SK-N-SH treated with all-trans-retinoic acid at 6 μM for 48 hours (cell line): ENCODE data around the gene BBS5.

Experiments
- ATAC-seq: fragments of 200-7000 bp; cut with Tn5 transposase; 3 replicates; pipeline ENCODE4 v1.9.1; 2020; ENCODE audit warnings: mild to moderate bottlenecking, moderate library complexity
- BACH2 ChIP-seq: fragments of 250-450 bp; sonication (Bioruptor Pico); IDR thresholded peaks from 2 replicates; pipeline ENCODE4 v1.9.0; 2021; ENCODE audit warnings: mild to moderate bottlenecking, borderline replicate concordance
- CSDC2 ChIP-seq: fragments of 250-450 bp; sonication (Bioruptor Pico); IDR thresholded peaks from 2 replicates; pipeline ENCODE4 v1.5.0; 2020; ENCODE audit warnings: mild to moderate bottlenecking, moderate library complexity
- ESRRG ChIP-seq: fragments of 250-450 bp; sonication (Bioruptor Pico); IDR thresholded peaks from 2 replicates; pipeline ENCODE4 v1.6.1; 2021; ENCODE audit warnings: mild to moderate bottlenecking
- GLIS3 ChIP-seq: fragments of 250-450 bp; sonication (Bioruptor Pico); IDR thresholded peaks from 2 replicates; pipeline ENCODE4 v1.5.0; 2020; ENCODE audit warnings: mild to moderate bottlenecking, moderate library complexity
- ISL1 ChIP-seq: fragments of 250-450 bp; sonication (Bioruptor Pico); IDR thresholded peaks from 2 replicates; pipeline ENCODE4 v2.1.2; 2022; ENCODE audit warnings: mild to moderate bottlenecking, moderate library complexity
- OSR1 ChIP-seq: fragments of 250-450 bp; sonication (Bioruptor Pico); IDR thresholded peaks from 2 replicates; pipeline ENCODE4 v1.8.0; 2022; ENCODE audit warnings: moderate library complexity, mild to moderate bottlenecking, inconsistent platforms
- PATZ1 ChIP-seq: fragments of 250-450 bp; sonication (Bioruptor Pico); IDR thresholded peaks from 2 replicates; pipeline ENCODE4 v1.8.0; 2020; ENCODE audit warnings: mild to moderate bottlenecking, moderate library complexity, borderline replicate concordance
- POU6F1 ChIP-seq: fragments of 250-450 bp; sonication (Bioruptor Pico); IDR thresholded peaks from 2 replicates; pipeline ENCODE4 v1.8.0; 2021; ENCODE audit warnings: low read depth, mild to moderate bottlenecking, moderate library complexity, borderline replicate concordance
- PPARA ChIP-seq: fragments of 250-450 bp; sonication (Bioruptor Pico); IDR thresholded peaks from 2 replicates; pipeline ENCODE4 v1.5.0; 2020; ENCODE audit warnings: mild to moderate bottlenecking, borderline replicate concordance
- SNAI2 ChIP-seq: fragments of 250-450 bp; sonication (Bioruptor Pico); IDR thresholded peaks from 2 replicates; pipeline ENCODE4 v1.5.0; 2020; ENCODE audit warnings: mild to moderate bottlenecking, moderate library complexity
- TCF4 ChIP-seq: fragments of 250-450 bp; sonication (Bioruptor Pico); IDR thresholded peaks from 2 replicates; pipeline ENCODE4 v1.8.0; 2021; ENCODE audit warnings: mild to moderate bottlenecking, moderate library complexity, borderline replicate concordance
- TOX ChIP-seq: fragments of 250-450 bp; sonication (Bioruptor Pico); IDR thresholded peaks from 2 replicates; pipeline ENCODE4 v1.8.0; 2021; ENCODE audit warnings: mild to moderate bottlenecking, moderate library complexity, borderline replicate concordance
- ZC3H10 ChIP-seq: fragments of 250-450 bp; sonication (Bioruptor Pico); IDR thresholded peaks from 2 replicates; pipeline ENCODE4 v1.5.1; 2021; ENCODE audit warnings: mild to moderate bottlenecking, moderate library complexity
- ZFP3 ChIP-seq: fragments of 250-450 bp; sonication (Bioruptor Pico); IDR thresholded peaks from 2 replicates; pipeline ENCODE4 v1.5.0; 2020; ENCODE audit warnings: mild to moderate bottlenecking, moderate library complexity
- ZFP30 ChIP-seq: fragments of 450-650 bp; formaldehyde crosslinking; IDR thresholded peaks from 2 replicates; pipeline ENCODE4 v1.5.0; 2022; ENCODE audit warnings: mild to moderate bottlenecking, moderate library complexity
- ZNF565 ChIP-seq: fragments of 450-650 bp; formaldehyde crosslinking; conservative IDR thresholded peaks from 2 replicates; pipeline ENCODE4 v1.5.0; 2020; ENCODE audit warnings: low read depth, mild to moderate bottlenecking, moderate library complexity
- ZNF70 ChIP-seq: fragments of 450-650 bp; formaldehyde crosslinking; IDR thresholded peaks from 2 replicates; pipeline ENCODE4 v1.5.0; 2020; ENCODE audit warnings: mild to moderate bottlenecking, moderate library complexity
- ZNF8 ChIP-seq: fragments of 450-650 bp; formaldehyde crosslinking; IDR thresholded peaks from 2 replicates; pipeline ENCODE4 v1.5.0; 2020; ENCODE audit warnings: mild to moderate bottlenecking, moderate library complexity
- TF ChIP-seq, protein P1 (sequence below): fragments of 250-450 bp; sonication (Bioruptor Pico); IDR thresholded peaks from 2 replicates; pipeline ENCODE4 v1.5.1; 2021; ENCODE audit warnings: mild to moderate bottlenecking, moderate library complexity
- TF ChIP-seq, protein P2 (sequence below): fragments of 250-450 bp; sonication (Bioruptor Pico); IDR thresholded peaks from 2 replicates; pipeline ENCODE4 v1.5.1; 2020; ENCODE audit warnings: low read depth, mild to moderate bottlenecking, moderate library complexity
- TF ChIP-seq, protein P3 (sequence below): fragments of 250-450 bp; sonication (Bioruptor Pico); IDR thresholded peaks from 2 replicates; pipeline ENCODE4 v1.5.0; 2020; ENCODE audit warnings: mild to moderate bottlenecking, moderate library complexity

BBS5 gene

GRCh38 chr2:169485650-169486138, 6.4 kb downstream of the BBS5 start (continued):
- TF ChIP-seq PATZ1 (CRISPR knock-in tag) (no peak), ESRRG (CRISPR knock-in tag) (no peak), ZFP3 (CRISPR knock-in tag) (no peak), ZC3H10 (CRISPR knock-in tag) (no peak), ZNF565 (CRISPR knock-in tag) (no peak), ISL1 (CRISPR knock-in tag) (no peak)
- TF ChIP-seq, protein P1, sequence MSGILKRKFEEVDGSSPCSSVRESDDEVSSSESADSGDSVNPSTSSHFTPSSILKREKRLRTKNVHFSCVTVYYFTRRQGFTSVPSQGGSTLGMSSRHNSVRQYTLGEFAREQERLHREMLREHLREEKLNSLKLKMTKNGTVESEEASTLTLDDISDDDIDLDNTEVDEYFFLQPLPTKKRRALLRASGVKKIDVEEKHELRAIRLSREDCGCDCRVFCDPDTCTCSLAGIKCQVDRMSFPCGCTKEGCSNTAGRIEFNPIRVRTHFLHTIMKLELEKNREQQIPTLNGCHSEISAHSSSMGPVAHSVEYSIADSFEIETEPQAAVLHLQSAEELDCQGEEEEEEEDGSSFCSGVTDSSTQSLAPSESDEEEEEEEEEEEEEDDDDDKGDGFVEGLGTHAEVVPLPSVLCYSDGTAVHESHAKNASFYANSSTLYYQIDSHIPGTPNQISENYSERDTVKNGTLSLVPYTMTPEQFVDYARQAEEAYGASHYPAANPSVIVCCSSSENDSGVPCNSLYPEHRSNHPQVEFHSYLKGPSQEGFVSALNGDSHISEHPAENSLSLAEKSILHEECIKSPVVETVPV (CRISPR knock-in tag), result no peak

DNA sequence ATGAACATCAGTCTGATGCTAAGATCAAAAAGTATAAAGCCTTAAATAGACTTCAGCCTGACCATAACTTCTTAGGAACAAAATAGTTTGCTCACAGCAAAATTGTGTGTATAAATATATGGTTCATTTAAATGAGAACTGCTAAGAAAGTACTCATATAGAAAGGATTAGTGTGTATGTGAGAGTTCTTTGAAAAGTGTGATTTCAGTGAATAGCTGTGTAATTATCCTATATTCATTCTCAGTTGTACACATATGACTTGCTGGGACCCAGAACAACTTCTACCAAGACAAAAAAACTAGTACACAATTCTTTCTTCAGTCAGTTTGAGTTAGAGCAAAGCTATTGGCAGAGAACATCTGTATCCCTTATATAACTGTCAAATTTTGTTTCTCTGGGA, 7.2 kb downstream of the BBS5 start:
- no peak for ATAC-seq

More for the DNA sequence above, 7.2 kb downstream of the BBS5 start:
- TF ChIP-seq ESRRG (CRISPR knock-in tag) (no peak), ISL1 (CRISPR knock-in tag) (no peak), ZC3H10 (CRISPR knock-in tag) (no peak), BACH2 (CRISPR knock-in tag) (no peak), ZFP30 (CRISPR knock-in tag) (no peak), ZFP3 (CRISPR knock-in tag) (no peak), CSDC2 (CRISPR knock-in tag) (no peak), POU6F1 (CRISPR knock-in tag) (no peak), TCF4 (CRISPR knock-in tag) (no peak), ZNF70 (CRISPR knock-in tag) (no peak), OSR1 (CRISPR knock-in tag) (no peak), PPARA (CRISPR knock-in tag) (no peak), TOX (no peak), GLIS3 (CRISPR knock-in tag) (no peak), ZNF8 (CRISPR knock-in tag) (no peak), SNAI2 (no peak)
- TF ChIP-seq, protein P2, sequence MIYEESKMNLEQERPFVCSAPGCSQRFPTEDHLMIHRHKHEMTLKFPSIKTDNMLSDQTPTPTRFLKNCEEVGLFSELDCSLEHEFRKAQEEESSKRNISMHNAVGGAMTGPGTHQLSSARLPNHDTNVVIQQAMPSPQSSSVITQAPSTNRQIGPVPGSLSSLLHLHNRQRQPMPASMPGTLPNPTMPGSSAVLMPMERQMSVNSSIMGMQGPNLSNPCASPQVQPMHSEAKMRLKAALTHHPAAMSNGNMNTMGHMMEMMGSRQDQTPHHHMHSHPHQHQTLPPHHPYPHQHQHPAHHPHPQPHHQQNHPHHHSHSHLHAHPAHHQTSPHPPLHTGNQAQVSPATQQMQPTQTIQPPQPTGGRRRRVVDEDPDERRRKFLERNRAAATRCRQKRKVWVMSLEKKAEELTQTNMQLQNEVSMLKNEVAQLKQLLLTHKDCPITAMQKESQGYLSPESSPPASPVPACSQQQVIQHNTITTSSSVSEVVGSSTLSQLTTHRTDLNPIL (CRISPR knock-in tag), result no peak
- TF ChIP-seq, protein P1 (CRISPR knock-in tag), result no peak
- TF ChIP-seq, protein P3, sequence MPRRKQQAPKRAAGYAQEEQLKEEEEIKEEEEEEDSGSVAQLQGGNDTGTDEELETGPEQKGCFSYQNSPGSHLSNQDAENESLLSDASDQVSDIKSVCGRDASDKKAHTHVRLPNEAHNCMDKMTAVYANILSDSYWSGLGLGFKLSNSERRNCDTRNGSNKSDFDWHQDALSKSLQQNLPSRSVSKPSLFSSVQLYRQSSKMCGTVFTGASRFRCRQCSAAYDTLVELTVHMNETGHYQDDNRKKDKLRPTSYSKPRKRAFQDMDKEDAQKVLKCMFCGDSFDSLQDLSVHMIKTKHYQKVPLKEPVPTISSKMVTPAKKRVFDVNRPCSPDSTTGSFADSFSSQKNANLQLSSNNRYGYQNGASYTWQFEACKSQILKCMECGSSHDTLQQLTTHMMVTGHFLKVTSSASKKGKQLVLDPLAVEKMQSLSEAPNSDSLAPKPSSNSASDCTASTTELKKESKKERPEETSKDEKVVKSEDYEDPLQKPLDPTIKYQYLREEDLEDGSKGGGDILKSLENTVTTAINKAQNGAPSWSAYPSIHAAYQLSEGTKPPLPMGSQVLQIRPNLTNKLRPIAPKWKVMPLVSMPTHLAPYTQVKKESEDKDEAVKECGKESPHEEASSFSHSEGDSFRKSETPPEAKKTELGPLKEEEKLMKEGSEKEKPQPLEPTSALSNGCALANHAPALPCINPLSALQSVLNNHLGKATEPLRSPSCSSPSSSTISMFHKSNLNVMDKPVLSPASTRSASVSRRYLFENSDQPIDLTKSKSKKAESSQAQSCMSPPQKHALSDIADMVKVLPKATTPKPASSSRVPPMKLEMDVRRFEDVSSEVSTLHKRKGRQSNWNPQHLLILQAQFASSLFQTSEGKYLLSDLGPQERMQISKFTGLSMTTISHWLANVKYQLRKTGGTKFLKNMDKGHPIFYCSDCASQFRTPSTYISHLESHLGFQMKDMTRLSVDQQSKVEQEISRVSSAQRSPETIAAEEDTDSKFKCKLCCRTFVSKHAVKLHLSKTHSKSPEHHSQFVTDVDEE (CRISPR knock-in tag), result no peak
